Right ventricle myocardium superior (tissue), 1 donor: ENCODE results near the gene ZNF778. TPM values are rescaled to one million over a fixed set of nuclear protein-coding genes. Genes with fewer than 3 reads are reported as not detected.

Experiments used
- ATAC-seq: fragments of 200-7000 bp; cut with Tn5 transposase; one replicate; pipeline ENCODE4 v1.9.1; 2020; ENCODE audit warnings: mild to moderate bottlenecking; ENCODE audit not compliant: poor library complexity
- DNase-seq: peaks from one replicate; pipeline ENCODE4 v3.0.0-alpha.2; 2020
- intact Hi-C: fragments of 100-400 bp; cut with DNase I; formaldehyde crosslinking; loops from one replicate; pipeline ENCODE4 v1.11.2; 2022
- long read RNA-seq: library from polyadenylated mRNA; unstranded; transcript quantifications from one replicate; pipeline ENCODE4 v2.0.0, GENCODE V29; 2021
- total RNA-seq: library from RNA; stranded (reverse); fragmentation: NEBNext Ultra II Directional; extraction: Animal tissue kit (Norgen Biotek cat#: 25700); gene quantifications from one replicate; pipeline ENCODE4 v1.2.1, GENCODE V29; 2021
- donor health status: DM: no; HTN: yes; CAD: no; lungs with severe emphysema.

Gene ZNF778
- total RNA-seq, result 9.9 TPM
- long read RNA-seq, partial matches to known transcripts, result 0 of 5 reads
- long read RNA-seq, other reads (novel, unspliced or antisense), result 3 of 5 reads

- ATAC-seq (peak; percentile 98), DNase-seq (peak; percentile 92)
- intact Hi-C loops, result loop anchor here (2.0 to 5.0 kb wide), 2 partner anchors 275 to 475 kb away; no protein-coding TSS in a partner anchor
Measured at GRCh38 chr16:89217388-89218191, at the start of gene ZNF778. Gene ZNF778 (plus strand): TSS chr16:89217703. CDS start chr16:89221128, 3,425 bp downstream.

GRCh38 chr16:89168381-89169189, 48.9 kb upstream of the ZNF778 start:
- intact Hi-C loops, result loop anchor here (5.0 kb wide), 1 partner anchor 426 kb away; no protein-coding TSS in a partner anchor
- DNase-seq (no peak), ATAC-seq (no peak)

- DNase-seq (no peak), ATAC-seq (no peak)
- intact Hi-C loops, result loop anchor here (5.0 kb wide), 1 partner anchor 427 kb away; no protein-coding TSS in a partner anchor
Measured at GRCh38 chr16:89169778-89170177, 47.7 kb upstream of the ZNF778 start.

GRCh38 chr16:89170346-89171215, 46.9 kb upstream of the ZNF778 start:
- intact Hi-C loops, result no loop called here
- DNase-seq (no peak), ATAC-seq (no peak)

DNA sequence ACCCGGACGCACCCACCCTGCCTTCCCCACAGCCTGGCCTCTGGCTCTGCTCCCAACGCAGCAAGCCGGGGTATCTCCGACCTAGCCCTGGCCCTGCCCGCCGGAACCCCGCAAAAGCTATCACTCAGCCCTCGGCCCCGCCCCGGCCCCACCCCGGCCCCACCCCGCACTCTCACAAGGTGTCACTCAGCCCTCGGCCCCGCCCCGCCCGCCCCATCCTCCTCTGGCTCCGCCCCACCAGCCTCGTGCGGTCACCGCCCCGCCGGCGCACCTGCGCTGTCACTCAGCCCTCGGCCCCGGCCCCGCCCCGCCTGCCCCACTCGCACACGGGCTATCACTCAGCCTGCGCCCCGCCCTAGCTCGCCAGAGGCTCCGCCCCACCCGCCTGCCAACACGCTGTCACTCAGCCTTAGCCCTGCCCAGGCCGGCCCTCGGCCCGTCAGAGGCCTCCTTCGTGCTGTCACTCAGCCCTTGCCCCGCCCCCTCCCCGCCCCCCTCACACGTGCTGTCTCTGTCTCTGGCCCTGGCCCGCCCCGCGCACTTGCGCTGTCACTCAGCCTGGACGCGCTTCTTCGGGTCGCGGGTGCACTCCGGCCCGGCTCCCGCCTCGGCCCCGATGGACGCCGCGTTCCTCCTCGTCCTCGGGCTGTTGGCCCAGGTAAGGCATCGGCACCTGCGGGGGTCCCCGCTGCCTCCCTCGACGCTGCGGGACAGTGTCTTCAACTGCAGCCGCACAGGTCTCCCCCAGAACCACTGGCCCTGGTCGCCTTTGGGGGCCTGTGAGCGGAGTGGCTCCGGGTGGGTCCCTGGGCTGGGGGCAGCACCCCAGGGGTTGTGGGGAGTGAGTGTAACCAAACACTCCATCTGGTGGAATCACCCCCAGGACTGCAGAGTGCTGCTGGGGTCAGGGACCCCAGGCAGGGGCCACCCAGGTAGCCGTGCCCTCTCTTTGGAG, 46.0 kb upstream of the ZNF778 start, which contains the start of gene CDH15:
Gene CDH15 (plus strand): TSS at position 533 of the 955 bp plus-strand sequence. CDS start 84 bp downstream, at position 617.
- DNase-seq (peak; percentile 93), ATAC-seq (peak; percentile 95)
- intact Hi-C loops, result no loop called here

- DNase-seq, result no peak
- intact Hi-C loops, result no loop called here
- no peak for ATAC-seq
Measured at GRCh38 chr16:89172171-89172527, 45.4 kb upstream of the ZNF778 start.

GRCh38 chr16:89172528-89173173, 44.9 kb upstream of the ZNF778 start:
- no peak for DNase-seq
- intact Hi-C loops, result no loop called here
- ATAC-seq, result no peak

DNA sequence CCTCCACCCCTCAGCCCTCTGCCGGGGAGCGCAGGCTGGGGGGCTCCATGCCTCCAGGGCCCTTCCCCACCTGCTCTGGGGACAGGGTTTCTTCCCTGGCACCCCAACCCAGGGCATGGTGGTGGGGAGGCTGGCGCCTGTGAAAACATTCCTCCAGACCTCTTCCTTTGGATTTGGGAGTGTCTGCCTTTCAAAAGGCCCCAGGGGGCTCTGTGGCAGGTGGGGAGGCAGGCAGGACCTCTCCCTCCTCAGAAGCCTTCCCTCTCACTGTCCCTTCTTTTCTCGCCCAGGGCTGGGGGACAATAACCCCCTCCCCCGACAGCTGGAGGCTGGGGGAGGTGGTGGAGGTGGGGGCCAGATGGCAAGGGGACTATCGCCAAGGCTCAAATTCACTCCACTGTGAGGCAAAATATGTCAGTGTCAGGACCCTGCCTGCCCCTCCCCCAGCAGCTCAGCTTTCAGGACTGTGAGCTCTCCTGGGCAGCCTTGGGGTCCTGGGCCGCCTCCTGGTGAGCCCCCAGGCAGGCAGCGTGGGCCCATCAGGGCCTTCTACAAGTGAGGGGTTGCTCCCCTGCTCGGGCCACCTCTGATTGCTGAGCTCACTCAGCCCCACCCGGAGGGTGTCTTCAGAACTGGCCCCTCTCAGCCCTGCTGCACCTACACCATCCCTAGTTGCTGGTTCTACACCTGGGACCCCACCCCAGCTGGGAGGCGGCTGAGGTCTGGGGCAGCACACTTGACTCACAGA, 44.2 kb upstream of the ZNF778 start:
- DNase-seq (no peak), ATAC-seq (no peak)
- intact Hi-C loops, result no loop called here

DNA sequence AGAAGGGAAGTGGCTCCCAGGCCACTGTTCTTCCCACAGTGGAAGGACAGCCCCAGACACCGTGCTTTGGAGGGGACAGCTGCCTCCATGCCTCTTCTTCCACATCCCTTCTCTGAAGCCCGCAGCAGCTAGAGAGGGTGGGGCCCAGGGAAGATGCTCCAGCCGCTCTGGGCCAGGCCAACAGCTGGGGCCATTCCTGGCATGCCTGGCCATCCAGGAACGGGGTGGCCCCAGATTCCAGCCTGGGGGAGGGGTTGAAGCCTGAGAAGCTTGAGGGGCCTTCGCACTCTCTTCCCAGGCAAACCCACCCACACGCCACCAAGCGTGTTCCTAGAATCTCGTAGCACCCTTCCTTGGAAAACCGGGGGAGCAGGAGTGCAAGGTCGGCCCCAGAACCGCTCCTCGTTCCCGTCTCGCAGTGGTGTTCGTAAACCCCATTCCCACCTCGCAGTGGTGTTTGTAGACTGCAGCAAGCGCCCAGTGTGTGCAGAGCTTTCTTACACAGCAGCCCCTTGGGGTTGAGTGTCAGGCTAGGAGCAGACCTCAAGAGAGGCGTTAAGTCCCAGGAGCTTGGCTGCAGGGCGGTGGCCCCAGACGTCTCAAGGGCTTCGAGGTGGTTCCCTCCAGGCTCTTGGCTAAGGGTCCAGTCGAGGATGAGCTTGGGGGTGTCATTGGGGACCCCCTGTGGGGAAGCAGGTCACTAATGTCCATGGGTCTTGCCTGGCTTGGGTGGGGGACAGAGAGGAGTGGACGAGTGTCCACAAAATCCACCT, 43.3 kb upstream of the ZNF778 start:
- intact Hi-C loops, result no loop called here
- DNase-seq (no peak), ATAC-seq (no peak)

GRCh38 chr16:89174877-89175276, 42.6 kb upstream of the ZNF778 start:
- no peak for ATAC-seq
- intact Hi-C loops, result no loop called here

GRCh38 chr16:89175280-89176146, 42.0 kb upstream of the ZNF778 start:
- intact Hi-C loops, result no loop called here

More at GRCh38 chr16:89174877-89175276, 42.6 kb upstream of the ZNF778 start:
- no peak for DNase-seq

DNA sequence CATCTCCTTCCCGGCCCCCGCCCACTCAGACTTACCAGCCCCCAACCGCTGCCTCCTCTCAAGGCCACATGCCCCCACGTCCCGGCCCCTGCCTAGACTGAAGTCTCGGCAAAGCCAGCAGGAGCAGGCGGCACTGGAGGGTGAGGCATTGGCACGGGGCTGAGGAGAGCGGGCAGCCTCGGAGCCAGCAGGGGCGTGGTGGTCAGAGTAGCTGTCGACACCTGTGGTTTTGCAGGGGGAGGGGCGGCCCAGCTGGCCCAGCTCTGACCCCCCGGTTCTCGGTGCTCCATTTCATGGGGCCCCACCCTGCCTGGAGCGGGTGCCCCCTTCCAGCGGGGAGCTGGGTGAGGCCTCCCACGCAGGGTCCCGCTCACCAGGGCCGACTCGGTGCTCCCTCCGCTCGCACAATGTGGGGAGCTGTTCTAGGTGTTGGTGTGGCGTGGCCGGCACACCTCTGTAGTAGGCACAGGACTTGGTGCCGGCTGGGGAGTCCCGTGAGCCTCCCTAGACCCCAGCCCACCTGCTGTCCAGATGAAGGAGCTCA, 41.3 kb upstream of the ZNF778 start:
- ATAC-seq, result no peak
- intact Hi-C loops, result no loop called here
- DNase-seq, result no peak

More at GRCh38 chr16:89175280-89176146, 42.0 kb upstream of the ZNF778 start:
- DNase-seq, result no peak
- ATAC-seq, result no peak

DNA sequence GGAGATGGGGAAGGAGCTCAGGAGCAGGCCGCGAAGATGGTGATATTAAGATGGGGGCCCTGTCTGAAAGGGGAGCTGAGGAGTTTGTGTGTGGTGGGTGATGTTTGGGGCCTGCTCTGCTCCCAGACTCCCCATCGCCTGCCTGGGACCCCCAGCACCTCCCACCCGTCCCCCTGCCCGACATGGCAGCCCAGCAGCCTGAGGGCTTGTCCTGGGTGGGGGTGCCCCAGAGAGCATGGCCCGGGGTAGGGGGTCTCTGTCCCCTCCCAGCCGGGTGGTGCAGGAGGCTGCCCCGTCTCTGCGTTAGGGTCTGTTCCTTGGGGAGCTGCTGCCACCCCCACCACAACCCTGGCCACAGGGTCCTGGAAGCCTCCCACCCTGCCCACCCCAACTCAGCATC, 40.8 kb upstream of the ZNF778 start:
- ATAC-seq (no peak), DNase-seq (no peak)
- intact Hi-C loops, result no loop called here

- intact Hi-C loops, result no loop called here
- DNase-seq, result no peak
Measured at GRCh38 chr16:89177501-89177900, 40.0 kb upstream of the ZNF778 start.

More at GRCh38 chr16:89177501-89177900, 40.0 kb upstream of the ZNF778 start:
- no peak for ATAC-seq
